PC-3 (cell line): ENCODE results near the gene USH1C. TPM values are rescaled to one million over a fixed set of nuclear protein-coding genes. Genes with fewer than 3 reads are reported as not detected.

Source experiments
- ATAC-seq: fragments of 200-7000 bp; cut with Tn5 transposase; 2 replicates; pipeline ENCODE4 v1.9.1; 2020; ENCODE audit warnings: mild to moderate bottlenecking, moderate library complexity
- BruUV-seq: library from RNA; stranded (reverse); fragments of 400-500 nt; replicated peaks from 2 replicates; lab custom pipeline; 2021; lab: Mats Ljungman, UMichigan
- CTCF ChIA-PET: fragments of 300-600 bp; sonication (Branson Sonifier 250); formaldehyde crosslinking; loops from one replicate; lab custom pipeline; 2022; ENCODE audit warnings: antibody characterized with exemption; lab: Charles Lee
- POLR2A ChIA-PET: fragments of 300-600 bp; sonication (Branson Sonifier 250); formaldehyde crosslinking; loops from one replicate; lab custom pipeline; 2022; ENCODE audit warnings: antibody characterized with exemption; ENCODE audit not compliant: unreplicated experiment; lab: Charles Lee
- DNase-seq: peaks from one replicate; pipeline ENCODE4 v3.0.0-alpha.2; 2015
- H2AFZ ChIP-seq: fragments of 300-600 bp; sonication (generic); 2 replicates; pipeline ENCODE4 v1.6.0; 2016; ENCODE audit warnings: antibody characterized with exemption, low read length
- H3F3A ChIP-seq: fragments of 300-600 bp; sonication (generic); one replicate; pipeline ENCODE4 v1.6.0; 2017; ENCODE audit warnings: antibody characterized with exemption, low read length, control low read depth, mild to moderate bottlenecking; ENCODE audit not compliant: unreplicated experiment
- H3K27ac ChIP-seq: fragments of 300-600 bp; sonication (generic); 2 replicates; pipeline ENCODE4 v1.5.1; 2016; ENCODE audit warnings: mild to moderate bottlenecking, low read length
- H3K27me3 ChIP-seq: fragments of 300-600 bp; sonication (generic); 2 replicates; pipeline ENCODE4 v1.6.1; 2016; ENCODE audit warnings: low read length, mixed read lengths
- H3K36me3 ChIP-seq: fragments of 300-600 bp; sonication (generic); 2 replicates; pipeline ENCODE4 v1.6.1; 2016; ENCODE audit warnings: low read depth, mixed run types, low read length, mixed read lengths
- H3K4me1 ChIP-seq: fragments of 300-600 bp; sonication (generic); 2 replicates; pipeline ENCODE4 v1.5.1; 2016; ENCODE audit warnings: low read length; ENCODE audit not compliant: insufficient read depth
- H3K4me2 ChIP-seq: fragments of 300-600 bp; sonication (generic); 2 replicates; pipeline ENCODE4 v1.6.0; 2016; ENCODE audit warnings: low read length
- H3K4me3 ChIP-seq: fragments of 300-600 bp; sonication (generic); 2 replicates; pipeline ENCODE4 v1.5.1; 2016; ENCODE audit warnings: mild to moderate bottlenecking, low read length, mixed read lengths
- H3K79me2 ChIP-seq: fragments of 300-600 bp; sonication (generic); 2 replicates; pipeline ENCODE4 v1.6.1; 2017; ENCODE audit warnings: low read length, mixed read lengths
- H3K9ac ChIP-seq: fragments of 300-600 bp; sonication (generic); 2 replicates; pipeline ENCODE4 v1.6.0; 2016; ENCODE audit warnings: mild to moderate bottlenecking, low read length
- H3K9me2 ChIP-seq: fragments of 300-600 bp; sonication (generic); replicated peaks from 2 replicates; pipeline ENCODE4 v1.6.1; 2016; ENCODE audit warnings: mixed run types, low read length, mixed read lengths
- H3K9me3 ChIP-seq: fragments of 300-600 bp; sonication (generic); 2 replicates; pipeline ENCODE4 v1.6.1; 2016; ENCODE audit warnings: low read length, mixed read lengths
- H4K20me1 ChIP-seq: fragments of 300-600 bp; sonication (generic); 2 replicates; pipeline ENCODE4 v1.6.1; 2016; ENCODE audit warnings: low read length, mixed read lengths
- EZH2 ChIP-seq: fragments of 300-600 bp; sonication (generic); IDR thresholded peaks from one replicate; pipeline ENCODE4 v1.6.1; 2017; ENCODE audit warnings: antibody characterized with exemption, mild to moderate bottlenecking, low read length; ENCODE audit not compliant: unreplicated experiment
- EZH2phosphoT487 ChIP-seq: fragments of 300-600 bp; sonication (generic); IDR thresholded peaks from 2 replicates; pipeline ENCODE4 v1.6.1; 2018; ENCODE audit warnings: mild to moderate bottlenecking, antibody characterized with exemption, low read length, borderline replicate concordance
- intact Hi-C: fragments of 100-400 bp; cut with micrococcal nuclease; formaldehyde crosslinking; loops from 2 replicates; pipeline ENCODE4 v1.9.0; 2023
- total RNA-seq: library from RNA; depleted of rRNA; stranded (reverse); fragments of >200 nt; gene quantifications from 2 replicates; pipeline ENCODE4 v1.2.3, GENCODE V29; 2014
- TF ChIP-seq, protein P1 (sequence below): fragments of 300-600 bp; sonication (generic); conservative IDR thresholded peaks from 2 replicates; pipeline ENCODE4 v1.5.1; 2017; ENCODE audit warnings: antibody characterized with exemption, low read depth, mild to moderate bottlenecking, low read length

The USH1C gene
- total RNA-seq, 1 experiment from 2014 or later: not detected

DNA sequence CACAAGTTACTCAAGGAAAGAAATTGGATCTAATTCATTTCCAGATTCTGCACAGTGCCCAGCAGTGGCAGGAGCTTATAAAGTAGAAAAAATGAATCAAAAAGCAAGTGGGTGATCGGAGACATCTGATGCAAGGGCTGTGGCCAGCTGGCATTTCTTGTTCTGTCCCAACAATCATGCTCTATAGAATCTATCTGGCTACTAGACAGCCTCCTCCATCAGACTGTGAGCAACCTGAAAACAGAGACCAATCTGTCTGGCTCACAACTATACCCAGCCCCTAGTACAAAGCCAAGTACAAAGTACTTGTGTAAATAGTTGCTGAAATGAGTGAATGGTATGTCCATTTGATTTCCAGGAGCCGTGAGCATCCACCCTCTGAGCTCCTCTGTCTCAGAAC, 11.4 kb downstream of the USH1C start:
- H3K9ac ChIP-seq: no peak overlapping the region
- no peaks in the 10 kb centered on the region for H3K4me1 ChIP-seq
- no peak overlapping the region for H2AFZ ChIP-seq
- H3K27me3 ChIP-seq: peaks cover 67% of the 10 kb centered on the region
- H3K9me2 ChIP-seq: no peaks in the 10 kb centered on the region
- H3F3A ChIP-seq: no peaks in the 10 kb centered on the region
- H3K36me3 ChIP-seq: no peaks in the 10 kb centered on the region
- CTCF ChIA-PET: no interaction called here
- H3K9me3 ChIP-seq: no peaks in the 10 kb centered on the region
- no peak for DNase-seq
- no peak overlapping the region for H3K4me3 ChIP-seq
- POLR2A ChIA-PET: interaction anchor here (0.6 kb wide), 1 partner anchor 30 kb away, joined by 3 read pairs; no protein-coding TSS in a partner anchor
- no peak overlapping the region for H3K4me2 ChIP-seq
- no peaks in the 10 kb centered on the region for H3K79me2 ChIP-seq
- intact Hi-C loops: no loop called here
- no peak for TF ChIP-seq EZH2
- TF ChIP-seq, protein P1, sequence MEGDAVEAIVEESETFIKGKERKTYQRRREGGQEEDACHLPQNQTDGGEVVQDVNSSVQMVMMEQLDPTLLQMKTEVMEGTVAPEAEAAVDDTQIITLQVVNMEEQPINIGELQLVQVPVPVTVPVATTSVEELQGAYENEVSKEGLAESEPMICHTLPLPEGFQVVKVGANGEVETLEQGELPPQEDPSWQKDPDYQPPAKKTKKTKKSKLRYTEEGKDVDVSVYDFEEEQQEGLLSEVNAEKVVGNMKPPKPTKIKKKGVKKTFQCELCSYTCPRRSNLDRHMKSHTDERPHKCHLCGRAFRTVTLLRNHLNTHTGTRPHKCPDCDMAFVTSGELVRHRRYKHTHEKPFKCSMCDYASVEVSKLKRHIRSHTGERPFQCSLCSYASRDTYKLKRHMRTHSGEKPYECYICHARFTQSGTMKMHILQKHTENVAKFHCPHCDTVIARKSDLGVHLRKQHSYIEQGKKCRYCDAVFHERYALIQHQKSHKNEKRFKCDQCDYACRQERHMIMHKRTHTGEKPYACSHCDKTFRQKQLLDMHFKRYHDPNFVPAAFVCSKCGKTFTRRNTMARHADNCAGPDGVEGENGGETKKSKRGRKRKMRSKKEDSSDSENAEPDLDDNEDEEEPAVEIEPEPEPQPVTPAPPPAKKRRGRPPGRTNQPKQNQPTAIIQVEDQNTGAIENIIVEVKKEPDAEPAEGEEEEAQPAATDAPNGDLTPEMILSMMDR: no peak
- TF ChIP-seq EZH2phosphoT487: no peak
- no peak for ATAC-seq
- no peak overlapping the region for H3K27ac ChIP-seq
- no TSS peak for BruUV-seq
- H4K20me1 ChIP-seq: no peaks in the 10 kb centered on the region

DNA sequence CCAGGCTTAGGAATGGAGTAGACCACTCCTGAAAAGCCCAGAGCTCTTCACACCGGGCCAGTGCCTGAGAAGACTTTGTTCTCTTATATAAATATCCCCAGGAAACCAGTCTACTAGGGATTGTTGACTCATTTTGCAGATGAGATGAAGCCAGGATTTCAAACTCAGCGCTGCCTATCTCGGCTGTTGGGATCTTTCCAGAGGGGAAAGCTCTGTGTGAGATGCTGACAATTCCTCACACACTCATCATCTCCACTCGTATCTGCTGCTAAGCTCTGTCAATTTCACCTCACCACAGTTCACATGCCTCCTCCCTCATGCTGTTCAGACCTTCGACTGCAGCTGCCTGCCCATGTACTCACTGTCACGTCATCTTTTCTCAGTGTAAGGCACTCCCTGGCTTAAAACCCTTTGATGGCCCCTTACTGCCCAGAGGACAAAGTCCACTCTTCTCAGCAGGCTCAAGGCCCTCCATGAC, 12.5 kb downstream of the USH1C start:
- no peaks in the 10 kb centered on the region for H3K36me3 ChIP-seq
- TF ChIP-seq EZH2phosphoT487 (no peak), EZH2 (no peak)
- TF ChIP-seq, protein P1: no peak
- no peaks in the 10 kb centered on the region for H3K4me1 ChIP-seq
- no peaks in the 10 kb centered on the region for H3K9me2 ChIP-seq
- BruUV-seq: no TSS peak
- H3K79me2 ChIP-seq: no peaks in the 10 kb centered on the region
- H3K9ac ChIP-seq: no peak overlapping the region
- no peak overlapping the region for H2AFZ ChIP-seq
- no peak overlapping the region for H3K4me2 ChIP-seq
- ChIA-PET POLR2A (no interaction called here), CTCF (no interaction called here)
- ATAC-seq: no peak
- H3F3A ChIP-seq: no peaks in the 10 kb centered on the region
- H3K27me3 ChIP-seq: peaks cover 56% of the 10 kb centered on the region
- no peaks in the 10 kb centered on the region for H4K20me1 ChIP-seq
- DNase-seq: peak; percentile 11
- intact Hi-C loops: no loop called here
- H3K9me3 ChIP-seq: no peaks in the 10 kb centered on the region
- H3K4me3 ChIP-seq: no peak overlapping the region
- no peak overlapping the region for H3K27ac ChIP-seq

GRCh38 chr11:17531071-17531600, 13.1 kb downstream of the USH1C start:
- CTCF ChIA-PET: no interaction called here
- ATAC-seq: no peak
- no peaks in the 10 kb centered on the region for H3K36me3 ChIP-seq
- peaks cover 51% of the 10 kb centered on the region for H3K27me3 ChIP-seq
- H3K9me3 ChIP-seq: no peaks in the 10 kb centered on the region
- H3K9ac ChIP-seq: no peak overlapping the region
- no peak for DNase-seq
- intact Hi-C loops: no loop called here
- H3K9me2 ChIP-seq: no peaks in the 10 kb centered on the region
- no peak overlapping the region for H2AFZ ChIP-seq
- no peak overlapping the region for H3K27ac ChIP-seq
- H3K4me2 ChIP-seq: no peak overlapping the region
- no peaks in the 10 kb centered on the region for H4K20me1 ChIP-seq
- no peaks in the 10 kb centered on the region for H3F3A ChIP-seq
- H3K4me3 ChIP-seq: no peak overlapping the region
- no TSS peak for BruUV-seq
- H3K79me2 ChIP-seq: no peaks in the 10 kb centered on the region
- POLR2A ChIA-PET: no interaction called here
- H3K4me1 ChIP-seq: no peaks in the 10 kb centered on the region
- TF ChIP-seq, protein P1: no peak
- TF ChIP-seq EZH2phosphoT487: no peak
- TF ChIP-seq EZH2: no peak
